NT2/D1 (cell line): ENCODE measurements around the gene UMODL1.

Experiments used
- SUZ12 ChIP-seq: IDR thresholded peaks from 2 replicates; pipeline ENCODE4 v1.6.1; 2011; ENCODE audit not compliant: insufficient read length, insufficient read depth; ENCODE audit errors: extremely low read depth
- ZNF274 ChIP-seq: IDR thresholded peaks from 2 replicates; pipeline ENCODE4 v1.6.1; 2011; ENCODE audit warnings: mild to moderate bottlenecking, low read depth, low read length

DNA sequence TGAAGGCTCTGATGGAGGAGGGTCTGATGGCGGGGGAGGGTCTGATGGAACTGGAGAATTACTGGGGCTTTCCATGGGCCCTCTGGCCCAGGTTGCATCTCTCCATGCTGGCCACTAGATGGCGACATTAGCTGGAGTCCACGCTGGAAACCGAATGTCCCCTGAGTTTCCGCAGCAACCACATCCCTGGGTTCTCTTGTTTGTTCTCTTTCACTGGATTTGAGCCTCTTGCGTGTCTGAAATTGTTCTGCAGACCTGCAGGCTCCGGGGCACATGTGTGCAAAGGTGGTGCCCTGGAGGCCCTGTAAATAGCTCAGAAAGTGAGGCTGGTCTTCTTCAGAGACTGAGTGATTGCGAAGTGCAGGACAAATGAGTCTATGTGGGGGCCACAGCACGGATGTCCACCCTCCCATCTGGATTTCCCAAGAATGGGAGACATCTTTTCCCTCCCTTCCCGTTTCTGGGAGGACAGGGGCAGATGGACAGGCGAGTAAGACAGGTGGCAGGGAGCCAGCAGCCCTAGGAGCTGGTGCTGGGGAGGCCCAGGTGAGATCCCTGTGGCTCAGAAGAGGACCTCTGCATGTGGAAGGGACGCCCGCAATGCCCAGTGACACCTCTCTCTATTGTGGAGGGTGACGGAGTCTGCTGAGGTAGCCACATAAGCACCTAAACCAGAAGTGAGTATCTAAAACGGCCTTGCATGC lies 74.6 kb downstream of the UMODL1 start:
- no peak for TF ChIP-seq SUZ12
- no peak for TF ChIP-seq ZNF274
